Activated T-cell treated with anti-CD3 and anti-CD28 coated beads for 24 hours (primary cell): ENCODE measurements around the gene LIPE.
A peak's percentile ranks its signal among the peaks of the same experiment; 100 is the strongest.
"Not testable (repeated sequence)": the region's sequence is repeated elsewhere in the genome, so short reads cannot be mapped to it uniquely, and the experiment has no call there.

ENCODE experiments used
- DNase-seq: peaks from one replicate; pipeline ENCODE4 v3.0.0-alpha.2; 2020; ENCODE audit warnings: low read depth

LIPE gene, protein sequence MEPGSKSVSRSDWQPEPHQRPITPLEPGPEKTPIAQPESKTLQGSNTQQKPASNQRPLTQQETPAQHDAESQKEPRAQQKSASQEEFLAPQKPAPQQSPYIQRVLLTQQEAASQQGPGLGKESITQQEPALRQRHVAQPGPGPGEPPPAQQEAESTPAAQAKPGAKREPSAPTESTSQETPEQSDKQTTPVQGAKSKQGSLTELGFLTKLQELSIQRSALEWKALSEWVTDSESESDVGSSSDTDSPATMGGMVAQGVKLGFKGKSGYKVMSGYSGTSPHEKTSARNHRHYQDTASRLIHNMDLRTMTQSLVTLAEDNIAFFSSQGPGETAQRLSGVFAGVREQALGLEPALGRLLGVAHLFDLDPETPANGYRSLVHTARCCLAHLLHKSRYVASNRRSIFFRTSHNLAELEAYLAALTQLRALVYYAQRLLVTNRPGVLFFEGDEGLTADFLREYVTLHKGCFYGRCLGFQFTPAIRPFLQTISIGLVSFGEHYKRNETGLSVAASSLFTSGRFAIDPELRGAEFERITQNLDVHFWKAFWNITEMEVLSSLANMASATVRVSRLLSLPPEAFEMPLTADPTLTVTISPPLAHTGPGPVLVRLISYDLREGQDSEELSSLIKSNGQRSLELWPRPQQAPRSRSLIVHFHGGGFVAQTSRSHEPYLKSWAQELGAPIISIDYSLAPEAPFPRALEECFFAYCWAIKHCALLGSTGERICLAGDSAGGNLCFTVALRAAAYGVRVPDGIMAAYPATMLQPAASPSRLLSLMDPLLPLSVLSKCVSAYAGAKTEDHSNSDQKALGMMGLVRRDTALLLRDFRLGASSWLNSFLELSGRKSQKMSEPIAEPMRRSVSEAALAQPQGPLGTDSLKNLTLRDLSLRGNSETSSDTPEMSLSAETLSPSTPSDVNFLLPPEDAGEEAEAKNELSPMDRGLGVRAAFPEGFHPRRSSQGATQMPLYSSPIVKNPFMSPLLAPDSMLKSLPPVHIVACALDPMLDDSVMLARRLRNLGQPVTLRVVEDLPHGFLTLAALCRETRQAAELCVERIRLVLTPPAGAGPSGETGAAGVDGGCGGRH

DNA sequence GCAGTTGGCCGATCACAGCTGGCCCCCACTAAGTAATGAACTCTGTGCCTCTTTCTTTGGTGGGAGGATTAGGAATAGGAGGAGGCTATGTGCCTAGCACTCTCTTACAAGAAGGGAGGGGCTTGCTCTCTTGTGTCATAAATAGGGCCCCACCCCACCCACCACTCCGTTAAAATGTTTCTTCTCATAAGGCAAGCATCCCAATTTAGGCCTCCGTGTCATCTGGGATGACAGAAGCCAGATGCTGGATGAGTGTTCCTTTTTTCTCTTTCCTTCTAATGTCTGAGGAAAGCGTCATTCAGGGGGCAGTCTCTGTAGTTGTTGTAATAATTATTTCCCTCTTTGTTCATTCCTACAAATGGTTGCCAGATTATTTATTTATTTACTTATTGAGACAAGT lies at the start of gene LIPE:
LIPE (minus strand) TSS at position 76 of the 400 bp plus-strand sequence. CDS start 239 bp downstream, outside the sequence.
- DNase-seq: no peak

DNA sequence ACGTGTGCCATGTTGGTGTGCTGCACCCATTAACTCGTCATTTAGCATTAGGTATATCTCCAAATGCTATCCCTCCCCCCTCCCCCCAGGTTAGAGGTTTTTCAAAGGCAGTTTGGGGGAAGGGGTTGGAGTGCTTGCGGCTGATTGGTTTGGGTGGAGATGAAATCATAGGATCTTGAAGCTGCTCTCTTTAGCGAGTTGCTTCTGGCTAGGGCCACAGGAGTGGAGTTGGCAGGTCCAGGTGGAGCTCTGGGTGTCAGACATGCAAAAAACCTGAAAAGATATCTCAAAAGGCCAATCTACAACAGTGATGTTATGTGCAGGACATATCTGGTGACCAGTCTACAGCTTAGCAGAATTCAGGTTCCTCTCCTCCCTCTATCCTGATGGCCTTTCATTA lies 48.2 kb upstream of the LIPE start:
- no peak for DNase-seq

DNA sequence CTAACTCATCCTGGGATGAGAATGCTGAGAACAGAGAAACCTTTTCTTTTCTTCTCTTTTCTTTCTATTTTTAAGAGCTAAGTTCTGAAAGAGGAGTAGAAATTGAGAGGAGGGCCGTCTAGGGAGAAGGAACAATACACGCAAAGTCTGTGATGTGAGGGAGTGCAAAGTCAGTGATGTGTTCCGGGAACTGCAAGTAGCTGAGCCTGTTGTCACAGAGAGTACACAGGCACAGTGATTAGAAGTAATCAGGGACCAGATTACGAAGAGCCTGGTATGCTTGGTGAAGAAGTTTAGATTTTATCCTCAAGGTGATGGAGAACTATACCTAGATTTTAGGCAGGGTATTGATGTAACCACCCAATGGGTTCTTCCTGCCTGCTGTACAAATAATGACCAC lies 47.6 kb upstream of the LIPE start:
- DNase-seq: no peak

DNA sequence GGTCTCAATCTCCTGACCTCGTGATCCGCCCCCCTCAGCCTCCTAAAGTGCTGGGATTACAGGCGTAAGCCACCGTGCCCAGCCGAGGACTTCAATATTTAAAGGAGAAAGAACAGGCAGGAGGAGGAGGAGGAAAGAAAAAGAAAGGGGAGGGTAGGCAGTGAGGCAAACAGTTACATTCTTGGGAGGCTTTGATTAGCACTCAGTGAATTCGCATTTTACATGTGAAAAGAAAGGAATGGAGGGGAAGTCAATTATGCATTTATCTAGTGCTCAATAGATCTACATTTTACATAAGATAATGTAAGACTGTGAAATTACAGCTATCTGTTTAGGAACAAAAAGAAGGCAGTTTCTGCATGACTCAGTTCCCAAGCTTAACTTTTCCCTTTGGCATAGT lies 46.5 kb upstream of the LIPE start:
- DNase-seq: no peak

DNA sequence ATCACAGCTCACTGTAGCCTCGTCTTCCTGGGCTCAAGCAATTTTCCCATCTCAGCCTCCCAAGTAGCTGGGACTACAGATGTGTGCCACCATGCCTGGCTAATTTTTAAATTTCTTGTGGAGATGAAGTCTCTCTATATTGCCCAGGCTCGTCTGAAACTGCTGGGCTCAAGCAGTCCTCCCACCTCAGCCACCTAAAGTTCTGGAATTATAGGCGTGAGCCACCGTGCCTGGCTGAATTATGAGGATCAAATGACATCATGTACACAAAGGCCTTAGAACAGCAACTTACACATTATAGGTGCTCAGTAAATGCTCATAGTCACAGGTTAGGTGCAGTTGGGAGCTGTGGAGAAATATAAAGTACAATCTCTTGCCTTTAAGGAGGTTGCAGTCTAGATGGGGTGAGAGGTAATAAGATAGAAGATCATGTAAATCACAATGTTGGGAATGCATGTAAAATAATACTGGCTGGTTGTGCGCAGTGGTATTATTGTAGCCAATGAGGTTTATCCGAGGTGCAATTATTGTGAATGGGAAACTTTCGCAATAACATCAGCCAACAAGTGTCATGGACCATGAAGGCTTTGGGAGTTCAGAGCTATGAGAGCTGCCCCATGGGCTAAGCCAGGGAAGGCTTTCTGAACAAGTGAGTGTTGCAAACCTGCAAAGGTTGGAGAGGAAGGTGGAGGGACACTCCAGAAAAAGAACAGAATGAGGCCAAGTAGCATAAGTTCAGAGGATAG lies 45.4 kb upstream of the LIPE start:
- no peak for DNase-seq

DNA sequence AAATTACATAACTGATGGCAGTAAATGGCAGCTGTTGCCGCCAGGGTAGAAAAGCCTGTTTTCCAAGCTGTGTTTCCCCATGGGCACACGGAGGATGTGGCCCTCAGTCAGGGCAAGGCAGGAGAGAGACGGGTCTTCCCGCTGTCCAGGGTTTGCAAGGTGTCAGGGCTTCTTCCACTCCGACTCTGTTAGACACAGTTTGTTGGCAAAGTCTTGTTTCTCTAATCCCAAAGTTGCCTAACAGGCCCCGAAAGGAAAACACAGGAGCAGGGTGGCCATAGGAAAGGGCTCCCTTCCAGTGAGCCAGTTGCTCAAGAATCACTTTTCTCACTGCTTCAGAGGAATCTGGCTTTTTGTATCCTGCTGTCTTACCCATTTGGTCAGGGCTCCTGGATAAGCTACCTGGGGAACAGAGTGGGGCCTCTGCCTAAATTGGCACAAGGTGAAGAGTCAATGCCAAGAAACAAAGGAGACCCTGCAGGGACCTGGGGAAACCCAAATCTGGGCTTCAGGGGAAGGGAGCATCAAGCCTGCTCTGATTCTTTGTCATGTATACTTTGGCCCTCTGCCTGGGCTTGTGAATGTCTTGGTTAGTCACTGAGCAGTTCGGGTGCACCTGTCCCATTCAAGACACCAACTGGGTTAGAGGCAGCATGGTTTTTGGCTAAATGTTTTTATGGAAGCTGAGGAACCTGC lies 44.5 kb upstream of the LIPE start:
- no peak for DNase-seq

DNA sequence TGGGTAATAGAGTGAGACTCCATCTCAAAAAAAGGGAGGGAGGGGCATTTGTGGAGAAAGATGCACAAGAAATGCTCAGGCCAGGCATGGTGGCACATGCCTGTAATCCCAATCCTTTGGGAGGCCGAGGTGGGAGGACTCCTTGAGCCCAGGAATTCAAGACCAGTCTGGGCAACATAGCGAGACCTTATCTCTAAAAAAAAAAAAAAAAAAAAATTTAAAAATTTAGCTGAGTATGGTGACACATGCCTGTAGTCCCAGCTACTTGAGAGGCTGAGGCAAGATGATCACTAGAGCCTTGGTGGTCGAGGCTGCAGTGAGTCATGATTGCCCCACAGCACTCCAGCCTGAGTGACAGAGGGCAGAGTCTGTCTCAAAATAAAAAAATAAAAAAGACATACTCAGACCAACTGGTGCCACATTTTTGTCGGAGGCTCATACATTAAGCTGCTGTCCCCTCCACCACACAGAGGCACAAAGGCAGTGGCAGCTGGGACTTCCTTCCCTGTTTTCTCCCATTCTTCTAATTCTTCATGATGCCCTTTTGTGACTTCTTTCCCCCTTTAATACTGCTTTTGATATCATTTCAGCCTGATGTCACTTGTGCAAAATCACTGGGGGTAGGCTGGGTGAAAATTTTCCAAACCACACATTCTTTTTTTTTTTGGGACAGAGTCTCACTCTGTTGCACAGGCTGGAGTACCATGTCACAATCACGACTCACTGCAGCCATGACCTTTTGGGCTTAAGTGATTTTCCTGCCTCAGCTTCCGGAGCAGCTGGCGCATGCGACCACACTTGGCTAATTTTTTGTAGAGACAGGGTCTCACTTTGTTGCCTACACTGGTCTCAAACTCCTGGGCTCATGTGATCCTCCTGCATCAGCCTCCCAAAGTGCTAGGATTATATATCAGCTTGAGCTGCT lies 42.4 kb upstream of the LIPE start:
- no peak for DNase-seq

DNA sequence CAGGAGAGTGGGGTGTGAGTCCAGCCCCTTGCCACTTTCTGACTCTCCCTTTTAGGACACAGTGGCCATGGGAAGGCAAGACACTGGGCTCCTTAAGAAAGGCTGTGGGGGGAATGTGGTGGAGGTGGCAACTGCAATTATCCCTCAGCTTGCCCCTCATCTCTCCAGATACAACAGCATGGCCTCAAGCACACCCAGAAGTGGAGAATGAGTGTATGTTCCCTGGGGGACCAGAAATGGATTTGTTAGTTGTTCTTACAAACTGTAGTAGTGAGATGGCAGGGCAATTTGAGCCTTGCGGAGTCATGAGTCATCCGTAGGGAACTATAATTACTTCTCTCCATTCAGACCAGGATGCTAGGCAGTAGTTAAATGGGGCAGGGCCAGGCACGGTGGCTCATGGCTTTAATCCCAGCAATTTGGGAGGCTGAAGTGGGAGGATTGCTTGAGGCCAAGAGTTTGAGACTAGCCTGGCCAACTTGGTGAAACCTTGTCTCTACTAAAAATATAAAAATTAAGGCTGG lies 41.1 kb upstream of the LIPE start:
- DNase-seq: no peak

DNA sequence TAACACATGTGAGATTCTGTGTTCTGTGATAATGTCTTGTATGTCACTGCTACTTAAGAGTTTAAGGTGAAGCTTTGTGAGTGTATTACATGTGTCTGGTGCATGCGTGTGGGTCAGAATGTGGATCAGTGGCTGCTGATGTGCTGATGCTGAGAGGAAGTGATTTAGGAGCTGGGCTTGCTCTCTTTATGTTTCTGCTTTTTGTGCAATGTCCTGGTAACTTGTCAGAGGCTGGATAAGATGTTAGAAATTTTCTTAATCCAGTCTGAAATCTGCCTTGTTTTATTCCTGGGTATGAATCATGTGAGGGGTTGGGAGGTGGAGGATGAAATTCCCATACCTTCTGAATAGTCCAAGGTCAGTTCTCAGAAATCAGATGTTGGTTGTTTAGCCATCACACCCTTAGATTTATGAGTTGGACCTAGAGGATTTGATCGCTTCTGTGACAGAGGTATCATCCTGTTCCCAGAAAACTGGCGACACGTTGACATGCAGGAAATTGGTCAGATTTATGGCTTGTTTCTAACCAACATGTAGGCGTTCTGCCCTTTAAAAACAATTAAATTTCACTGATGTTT lies 40.1 kb upstream of the LIPE start:
- no peak for DNase-seq

DNA sequence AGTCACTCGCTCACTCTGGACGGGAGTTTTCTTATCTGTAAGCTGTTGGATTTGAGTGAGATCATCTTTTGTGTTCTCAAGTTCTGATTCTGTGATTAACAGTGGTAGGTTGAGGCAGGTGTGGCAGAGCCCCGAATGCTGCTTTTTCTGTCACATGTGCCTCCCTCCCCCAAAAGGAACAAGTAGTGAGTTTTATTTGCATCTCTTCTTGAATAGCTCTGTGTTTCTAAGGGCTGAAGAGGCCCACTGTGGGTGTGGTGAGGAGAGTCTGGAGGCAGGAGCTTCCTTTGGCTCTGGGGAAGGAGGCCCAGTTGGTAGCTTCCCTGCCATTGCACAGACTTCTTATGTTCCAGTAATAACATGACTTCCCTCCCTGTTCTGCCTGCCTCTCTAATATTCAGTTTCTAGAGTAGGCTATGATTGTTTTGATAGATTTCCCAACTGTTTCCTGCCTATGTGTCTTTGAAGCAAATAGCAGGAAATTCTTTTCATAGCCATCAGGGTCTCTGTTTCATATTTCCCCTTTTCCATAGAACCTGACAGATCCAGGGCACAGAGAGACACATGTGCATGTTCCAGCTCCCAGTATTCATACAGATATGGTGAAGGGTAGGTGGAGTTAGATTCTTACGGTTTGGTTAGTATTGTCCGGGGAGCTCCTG lies 39.5 kb upstream of the LIPE start:
- no peak for DNase-seq

DNA sequence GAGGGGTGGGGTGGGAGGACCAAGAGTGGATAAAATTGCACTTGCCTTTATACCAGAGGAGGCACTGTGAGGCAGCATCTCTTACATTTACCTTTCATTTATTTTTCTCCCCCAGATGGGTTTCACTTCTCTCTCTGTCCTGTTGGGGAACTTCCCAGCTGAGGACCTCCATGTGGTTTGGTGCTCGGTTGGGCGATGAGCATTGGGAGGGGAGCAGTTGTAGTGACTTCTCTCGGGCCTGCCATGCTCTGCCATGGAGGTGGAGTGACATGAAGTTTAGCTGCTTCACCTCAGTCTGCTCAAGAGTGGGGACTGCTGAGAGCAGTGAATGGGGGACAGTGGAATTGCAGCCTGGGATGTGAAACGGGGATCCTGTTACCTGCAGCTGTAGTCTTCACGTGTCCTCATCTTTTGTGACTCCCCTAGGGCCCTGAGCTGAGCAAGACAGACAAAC lies 38.7 kb upstream of the LIPE start:
- no peak for DNase-seq

DNA sequence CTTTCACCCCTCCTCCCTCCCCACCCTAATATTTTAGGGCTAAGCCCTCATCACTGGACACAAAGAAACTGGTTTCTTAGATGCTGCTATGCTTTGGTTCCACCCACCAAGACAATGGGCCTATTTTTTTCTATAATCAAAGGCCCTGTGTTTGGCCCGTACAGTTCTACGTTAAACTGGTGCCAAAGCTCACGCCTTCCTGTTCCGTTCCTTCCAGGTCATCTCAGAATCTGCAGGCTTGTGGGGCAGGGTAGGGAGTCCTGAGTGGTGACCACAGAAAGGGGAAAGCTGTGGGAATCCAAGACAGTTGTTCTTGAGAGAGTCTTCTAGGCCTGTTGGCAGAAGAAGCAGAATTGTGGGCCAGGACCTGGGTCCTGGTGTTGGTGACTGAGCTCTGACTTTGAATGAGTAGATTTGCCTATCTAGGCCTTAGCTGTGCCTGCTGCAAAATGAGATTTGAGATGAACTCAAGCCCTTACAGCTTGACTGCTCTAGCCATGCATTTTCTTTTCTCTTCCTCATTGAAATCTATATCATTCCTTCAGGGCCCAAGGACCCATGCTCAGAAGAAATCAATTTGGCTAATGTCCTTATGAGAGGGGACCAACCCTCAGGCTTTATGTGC lies 34.6 kb upstream of the LIPE start:
- DNase-seq: no peak

DNA sequence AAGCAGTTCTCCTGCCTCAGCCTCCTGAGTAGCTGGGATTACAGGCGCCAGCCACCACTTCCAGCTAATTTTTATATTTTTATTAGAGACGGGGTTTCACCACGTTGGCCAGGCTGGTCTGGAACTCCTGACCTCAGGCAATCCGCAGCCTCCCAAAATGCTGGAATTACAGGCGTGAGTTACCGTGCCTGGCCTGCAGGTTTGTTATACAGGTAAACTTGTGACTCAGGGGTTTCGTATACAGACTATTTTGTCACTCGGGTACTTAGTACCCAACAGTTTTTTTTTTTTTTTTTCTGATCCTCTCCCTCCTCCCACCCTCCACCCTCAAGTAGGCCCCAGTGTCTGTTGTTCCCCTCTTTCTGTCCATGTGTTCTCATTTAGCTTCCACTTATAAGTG lies 34.0 kb upstream of the LIPE start:
- not testable (repeated sequence) for DNase-seq

DNA sequence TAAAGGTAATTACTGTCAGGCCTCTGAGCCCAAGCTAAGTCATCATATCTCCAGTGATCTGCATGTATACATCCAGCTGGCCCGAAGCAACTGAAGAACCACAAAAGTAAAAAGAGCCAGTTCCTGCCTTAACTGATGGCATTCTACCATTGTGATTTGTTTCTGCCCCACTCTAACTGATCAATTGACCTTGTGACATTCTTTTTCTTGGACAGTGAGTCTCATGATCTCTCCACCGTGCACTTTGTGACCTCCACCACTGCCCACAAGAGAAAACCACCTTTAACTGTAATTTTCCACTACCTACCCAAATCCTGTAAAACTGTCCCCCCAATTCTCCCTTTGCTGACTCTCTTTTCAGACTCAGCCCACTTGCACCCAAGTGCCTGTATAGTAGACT lies 32.7 kb upstream of the LIPE start:
- DNase-seq: no peak

DNA sequence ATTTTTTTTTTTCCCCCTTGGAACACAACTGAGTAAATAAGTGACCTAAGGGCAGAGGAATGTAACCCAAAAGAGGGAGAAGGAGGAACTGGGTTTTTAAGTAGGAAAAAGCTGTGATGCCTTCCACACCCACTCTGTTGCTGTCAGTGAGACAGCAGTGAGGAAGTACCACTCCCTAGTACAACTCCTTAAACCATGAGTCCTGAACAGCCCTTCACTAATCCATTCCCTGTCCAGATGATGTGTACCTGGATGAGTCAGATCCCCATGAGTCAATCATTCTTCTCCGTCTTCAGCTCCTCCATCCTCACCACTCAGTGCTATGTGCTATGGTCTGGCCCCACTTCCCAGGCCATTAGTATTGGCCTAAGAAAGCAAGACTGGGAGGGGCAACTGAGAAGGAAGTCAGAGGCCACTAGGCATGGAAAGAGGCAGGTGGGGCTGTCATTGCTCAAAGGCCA lies 28.5 kb upstream of the LIPE start:
- no peak for DNase-seq

DNA sequence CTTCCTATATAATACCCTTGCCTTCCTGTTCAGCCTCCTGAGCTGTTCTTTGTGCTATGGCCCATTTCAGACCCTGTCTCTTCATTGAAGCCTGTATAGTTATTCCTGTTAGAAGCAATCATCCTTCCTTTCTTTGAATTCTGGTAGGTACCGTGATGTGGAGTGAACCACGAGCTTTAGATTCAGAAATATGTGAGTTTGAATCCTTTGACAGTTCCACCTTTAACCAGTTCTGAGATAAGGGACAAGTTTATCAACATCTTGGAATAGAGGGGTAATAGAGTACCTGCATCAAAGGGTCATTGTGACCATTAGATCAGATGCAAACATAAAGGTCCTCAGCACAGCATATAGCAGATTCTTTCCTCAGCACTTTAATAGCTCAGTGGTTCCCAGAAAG lies 27.9 kb upstream of the LIPE start:
- DNase-seq: no peak

DNA sequence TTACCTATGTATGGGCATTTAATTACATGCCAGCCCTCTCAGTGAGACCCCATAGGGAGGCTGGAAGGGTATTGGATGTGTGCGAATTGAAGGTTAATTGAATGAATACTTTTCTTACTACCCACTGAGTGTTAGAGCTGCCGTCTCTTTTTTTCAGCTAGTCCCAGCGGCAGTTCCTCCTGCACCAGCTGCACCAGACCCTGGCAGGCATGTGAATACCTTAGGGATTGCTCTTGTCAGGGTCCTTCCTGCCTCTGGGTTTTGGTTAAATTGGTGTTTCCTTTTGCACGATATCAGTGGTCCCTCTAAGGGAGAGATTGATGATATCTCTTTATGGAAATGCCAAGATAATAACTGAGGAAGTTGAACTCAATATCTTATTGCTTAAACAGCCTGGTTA lies 25.4 kb upstream of the LIPE start:
- no peak for DNase-seq

DNA sequence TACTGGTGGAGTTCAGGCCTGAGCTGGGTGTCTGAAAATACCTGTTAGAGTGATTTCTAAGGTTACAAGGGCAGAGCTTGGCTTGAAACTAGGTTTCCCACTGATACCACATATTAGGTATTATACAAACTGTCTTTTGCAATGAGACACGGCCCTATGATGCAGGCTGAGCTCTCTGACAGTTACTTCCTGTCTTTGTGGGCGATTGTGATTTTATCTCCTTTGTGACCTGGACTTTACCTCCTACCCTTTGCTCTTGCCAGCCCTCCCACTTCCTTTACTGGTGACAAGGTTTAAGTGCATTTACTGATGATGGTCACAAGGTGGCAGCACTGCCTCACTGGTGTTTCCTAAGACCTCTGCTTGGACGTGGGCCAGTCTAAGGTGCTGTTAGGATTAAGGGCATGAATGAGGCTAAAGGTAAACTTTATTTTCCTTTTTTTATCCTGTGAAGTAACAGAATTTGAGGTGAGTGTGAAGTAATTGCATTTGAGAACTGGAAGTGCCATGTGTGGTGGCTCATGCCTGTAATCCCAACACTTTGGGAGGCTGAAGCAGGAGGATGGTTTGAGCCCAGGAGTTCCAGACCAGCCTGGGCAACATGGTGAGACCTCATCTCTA lies 23.2 kb upstream of the LIPE start:
- peak; percentile 73 for DNase-seq
